Measurements from ENCODE around the gene CRB2. TPM values are rescaled to one million over a fixed set of nuclear protein-coding genes. Genes with fewer than 3 reads are reported as not detected.

CRB2 gene
- total RNA-seq, 1 donor from 2014 or later, result 5.3 TPM

DNA sequence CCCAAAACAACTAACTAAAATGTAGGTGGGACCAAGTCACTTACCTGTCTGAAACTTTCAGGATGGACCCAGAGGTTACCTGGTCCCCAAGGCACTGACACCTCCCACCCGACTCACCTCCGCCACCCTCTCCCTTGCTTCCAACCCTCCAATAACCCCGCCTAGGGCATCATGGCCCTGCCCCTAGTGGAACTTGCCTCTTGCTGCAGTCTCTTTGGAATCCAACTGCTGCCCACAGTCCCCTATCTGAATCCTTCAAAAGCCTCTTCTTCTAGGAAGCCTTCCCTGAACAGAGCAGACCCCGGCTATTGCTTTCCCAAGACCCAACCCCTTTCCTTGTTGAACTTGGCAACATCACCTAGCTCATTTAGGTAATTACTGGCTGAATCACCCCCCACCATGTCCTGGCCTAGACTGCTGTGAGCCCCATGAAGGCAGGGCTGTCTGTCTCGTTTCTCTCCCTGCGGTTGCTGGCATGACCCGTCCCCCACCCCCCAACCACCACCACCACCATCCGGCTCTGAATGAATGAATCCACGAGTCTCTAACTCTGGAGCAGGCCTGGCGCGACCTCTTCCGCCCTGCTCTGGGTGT, 9.4 kb downstream of the CRB2 start:
- no peak for DNase-seq

DNA sequence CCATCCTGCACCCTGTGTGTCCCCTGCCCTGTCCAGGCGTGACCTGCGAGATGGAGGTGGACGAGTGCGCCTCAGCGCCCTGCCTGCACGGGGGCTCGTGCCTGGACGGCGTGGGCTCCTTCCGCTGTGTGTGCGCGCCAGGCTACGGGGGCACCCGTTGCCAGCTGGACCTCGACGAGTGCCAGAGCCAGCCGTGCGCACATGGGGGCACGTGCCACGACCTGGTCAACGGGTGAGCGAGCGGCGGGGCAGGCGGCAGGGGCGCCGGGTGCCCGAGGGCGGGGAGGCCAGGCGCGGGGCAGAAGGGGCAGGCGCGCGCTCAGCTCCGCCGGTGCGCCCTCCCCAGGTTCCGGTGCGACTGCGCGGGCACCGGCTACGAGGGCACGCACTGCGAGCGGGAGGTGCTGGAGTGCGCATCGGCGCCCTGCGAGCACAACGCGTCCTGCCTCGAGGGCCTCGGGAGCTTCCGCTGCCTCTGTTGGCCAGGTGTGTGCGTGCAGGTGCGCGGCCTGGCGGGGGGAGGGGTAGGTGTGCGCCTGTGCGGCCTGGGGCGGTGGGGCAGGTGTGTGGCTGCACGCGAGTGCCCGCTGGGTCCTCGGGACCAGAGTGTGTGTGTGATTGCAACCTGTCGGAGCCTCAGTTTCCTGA, 10.0 kb downstream of the CRB2 start:
- no peak for DNase-seq

GRCh38 chr9:123368023-123368422, 12.0 kb downstream of the CRB2 start:
- no peak for DNase-seq

DNA sequence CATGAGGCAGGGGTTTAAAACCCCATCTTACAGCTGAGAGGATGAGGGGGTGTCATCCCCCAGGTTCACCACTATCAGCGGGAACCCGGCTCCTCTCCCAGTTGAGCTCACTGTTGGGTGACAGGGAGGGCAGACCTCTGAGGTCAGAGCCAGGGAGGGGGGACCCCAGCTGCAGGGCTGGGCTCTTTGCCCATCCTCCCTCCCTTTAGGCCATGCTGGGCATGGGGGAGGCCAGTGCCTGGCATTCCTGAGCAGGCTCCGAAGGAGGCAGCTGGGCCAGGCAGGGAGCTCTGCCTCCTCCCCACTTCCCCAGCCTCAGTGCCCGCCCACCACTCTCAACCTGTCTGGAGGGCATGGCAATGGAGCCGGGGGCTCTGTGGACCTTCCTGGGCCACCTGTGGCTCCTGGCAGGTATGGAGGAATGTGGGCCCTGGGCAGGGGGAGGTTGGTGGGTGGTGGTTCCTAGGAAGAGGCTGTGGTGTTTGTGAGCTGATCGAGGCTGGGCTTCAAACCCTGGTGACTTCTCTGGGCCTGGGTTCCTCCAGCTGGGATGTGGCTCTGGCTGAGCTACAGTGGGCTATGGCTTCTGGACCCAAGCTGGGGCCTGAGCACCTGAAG, 12.6 kb downstream of the CRB2 start:
- peak; percentile 50 for DNase-seq

GRCh38 chr9:123369296-123369695, 13.3 kb downstream of the CRB2 start:
- no peak for DNase-seq

GRCh38 chr9:123370108-123370507, 14.1 kb downstream of the CRB2 start:
- no peak for DNase-seq

GRCh38 chr9:123370526-123371227, 14.7 kb downstream of the CRB2 start:
- DNase-seq, result no peak

GRCh38 chr9:123371228-123371584, 15.2 kb downstream of the CRB2 start:
- no peak for DNase-seq

DNA sequence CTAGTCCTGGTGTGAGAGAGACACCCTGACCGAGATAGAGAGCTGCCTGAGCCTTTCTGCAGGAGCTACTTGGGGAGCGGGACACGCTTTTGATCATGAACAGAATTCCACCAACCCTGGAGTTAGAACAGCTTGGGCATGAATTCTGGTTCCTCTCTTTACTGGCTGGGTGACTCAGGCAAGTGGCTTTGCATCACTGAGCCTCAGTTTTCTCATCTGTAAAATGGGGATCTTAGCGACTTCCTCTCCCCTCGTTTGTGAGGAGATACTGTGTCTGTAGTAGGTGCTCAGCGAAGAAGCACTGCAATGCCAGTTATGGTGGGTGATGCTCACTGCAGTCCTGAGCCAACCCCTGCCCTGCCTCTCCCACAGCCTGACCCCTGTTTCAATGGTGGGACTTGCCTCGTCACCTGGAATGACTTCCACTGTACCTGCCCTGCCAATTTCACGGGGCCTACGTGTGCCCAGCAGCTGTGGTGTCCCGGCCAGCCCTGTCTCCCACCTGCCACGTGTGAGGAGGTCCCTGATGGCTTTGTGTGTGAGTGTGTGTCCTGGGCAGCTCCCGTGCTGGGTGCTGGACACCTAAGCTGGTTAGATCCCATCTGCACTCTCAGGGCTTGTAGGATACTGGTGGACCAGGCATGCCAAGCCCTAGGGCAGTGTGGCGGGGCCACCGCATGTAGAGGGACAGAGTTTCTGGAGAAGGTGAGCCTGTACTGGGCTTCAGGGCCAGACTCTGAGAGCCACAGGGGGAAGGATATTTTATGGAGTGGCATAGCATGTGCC, 16.0 kb downstream of the CRB2 start:
- no peak for DNase-seq

DNA sequence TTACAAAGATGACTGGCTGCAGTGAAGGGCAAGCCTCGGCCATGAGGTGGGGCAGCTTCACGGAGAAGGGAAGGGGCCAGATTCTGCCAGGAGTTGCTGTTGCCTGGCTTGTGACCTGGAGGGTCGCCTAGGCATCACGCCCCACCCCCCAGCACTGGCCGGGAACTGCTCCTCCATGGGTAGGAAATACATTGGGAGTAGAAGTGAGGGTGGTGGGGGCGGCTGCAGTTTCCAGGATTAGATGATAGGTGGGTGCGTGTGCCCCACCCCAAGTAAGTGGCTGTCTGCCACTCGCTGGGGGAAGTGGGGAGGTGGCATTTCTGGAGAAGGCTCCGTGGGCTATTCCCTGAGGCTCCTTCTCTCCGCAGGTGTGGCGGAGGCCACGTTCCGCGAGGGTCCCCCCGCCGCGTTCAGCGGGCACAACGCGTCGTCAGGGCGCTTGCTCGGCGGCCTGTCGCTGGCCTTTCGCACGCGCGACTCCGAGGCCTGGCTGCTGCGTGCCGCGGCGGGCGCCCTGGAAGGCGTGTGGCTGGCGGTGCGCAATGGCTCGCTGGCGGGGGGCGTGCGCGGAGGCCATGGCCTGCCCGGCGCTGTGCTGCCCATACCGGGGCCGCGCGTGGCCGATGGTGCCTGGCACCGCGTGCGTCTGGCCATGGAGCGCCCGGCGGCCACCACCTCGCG, 16.9 kb downstream of the CRB2 start:
- DNase-seq, result no peak

DNA sequence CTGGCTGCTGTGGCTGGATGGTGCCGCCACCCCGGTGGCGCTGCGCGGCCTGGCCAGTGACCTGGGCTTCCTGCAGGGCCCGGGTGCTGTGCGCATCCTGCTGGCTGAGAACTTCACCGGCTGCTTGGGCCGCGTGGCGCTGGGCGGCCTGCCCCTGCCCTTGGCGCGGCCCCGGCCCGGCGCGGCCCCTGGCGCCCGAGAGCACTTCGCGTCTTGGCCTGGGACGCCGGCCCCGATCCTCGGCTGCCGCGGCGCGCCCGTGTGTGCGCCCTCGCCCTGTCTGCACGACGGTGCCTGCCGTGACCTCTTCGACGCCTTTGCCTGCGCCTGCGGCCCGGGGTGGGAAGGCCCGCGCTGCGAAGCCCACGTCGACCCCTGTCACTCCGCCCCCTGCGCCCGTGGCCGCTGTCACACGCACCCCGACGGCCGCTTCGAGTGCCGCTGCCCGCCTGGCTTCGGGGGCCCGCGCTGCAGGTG, 17.5 kb downstream of the CRB2 start:
- no peak for DNase-seq

- no peak for DNase-seq
These were observed 17.9 kb downstream of the CRB2 start for GRCh38 chr9:123373946-123374345.

- DNase-seq, result no peak
These were observed 19.6 kb downstream of the CRB2 start for GRCh38 chr9:123375469-123376132.

DNA sequence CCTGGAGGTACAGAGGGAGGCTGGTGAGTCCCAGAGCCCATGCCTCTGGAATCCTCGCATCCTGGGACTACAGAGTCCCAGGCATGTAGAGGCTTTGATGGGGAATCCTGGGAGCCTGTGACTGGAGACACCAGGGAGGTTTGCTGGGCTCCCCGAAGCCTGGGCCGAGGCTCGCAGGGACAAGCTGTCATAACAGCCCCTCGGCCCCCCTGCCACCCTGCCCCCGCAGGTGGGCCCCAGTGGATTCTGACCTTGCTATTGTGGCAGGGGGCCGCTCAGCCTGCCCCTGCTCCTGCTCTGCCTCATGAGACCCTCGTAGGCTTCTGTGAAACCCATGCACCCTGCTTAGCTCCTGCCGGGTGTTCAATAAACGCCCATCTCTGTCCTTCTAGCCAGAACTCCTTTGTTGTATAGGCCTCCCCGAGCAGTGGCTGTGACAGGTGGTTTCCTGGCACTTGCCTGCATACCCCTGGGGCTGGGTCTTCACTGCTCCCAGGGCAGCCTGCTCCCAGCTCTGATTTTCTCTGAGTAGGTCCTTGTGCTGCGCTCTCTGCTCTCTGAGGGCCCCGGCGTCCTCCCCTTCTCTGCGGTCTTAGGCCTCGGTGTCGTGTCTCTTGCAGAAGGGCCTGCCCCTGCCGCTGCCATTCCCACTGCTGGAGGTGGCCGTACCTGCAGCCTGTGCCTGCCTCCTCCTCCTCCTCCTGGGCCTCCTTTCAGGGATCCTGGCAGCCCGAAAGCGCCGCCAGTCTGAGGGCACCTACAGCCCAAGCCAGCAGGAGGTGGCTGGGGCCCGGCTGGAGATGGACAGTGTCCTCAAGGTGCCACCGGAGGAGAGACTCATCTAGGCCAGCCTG, 20.4 kb downstream of the CRB2 start:
- DNase-seq, result no peak

- no peak for DNase-seq
These were observed 21.4 kb downstream of the CRB2 start for GRCh38 chr9:123377211-123377971.

DNA sequence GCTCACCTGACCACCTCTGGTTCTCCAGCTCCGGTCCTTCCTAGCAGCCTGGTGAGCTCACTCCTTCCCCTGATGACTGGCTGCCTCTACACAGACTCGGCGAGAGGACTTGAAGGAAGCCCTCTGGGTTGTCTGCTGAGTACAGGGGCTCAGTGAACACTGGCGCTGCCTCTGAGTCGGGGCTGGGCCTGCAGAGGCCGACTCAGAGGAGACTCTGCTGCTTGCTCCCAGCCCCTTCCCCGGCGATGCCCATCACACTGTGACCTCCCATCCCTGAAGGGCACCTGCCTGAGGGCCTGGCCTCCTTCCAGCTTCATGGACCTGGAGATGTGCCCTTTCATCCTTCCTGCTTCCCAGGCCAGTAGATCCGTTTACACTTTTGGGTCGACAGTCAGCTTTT, 22.0 kb downstream of the CRB2 start:
- no peak for DNase-seq

DNA sequence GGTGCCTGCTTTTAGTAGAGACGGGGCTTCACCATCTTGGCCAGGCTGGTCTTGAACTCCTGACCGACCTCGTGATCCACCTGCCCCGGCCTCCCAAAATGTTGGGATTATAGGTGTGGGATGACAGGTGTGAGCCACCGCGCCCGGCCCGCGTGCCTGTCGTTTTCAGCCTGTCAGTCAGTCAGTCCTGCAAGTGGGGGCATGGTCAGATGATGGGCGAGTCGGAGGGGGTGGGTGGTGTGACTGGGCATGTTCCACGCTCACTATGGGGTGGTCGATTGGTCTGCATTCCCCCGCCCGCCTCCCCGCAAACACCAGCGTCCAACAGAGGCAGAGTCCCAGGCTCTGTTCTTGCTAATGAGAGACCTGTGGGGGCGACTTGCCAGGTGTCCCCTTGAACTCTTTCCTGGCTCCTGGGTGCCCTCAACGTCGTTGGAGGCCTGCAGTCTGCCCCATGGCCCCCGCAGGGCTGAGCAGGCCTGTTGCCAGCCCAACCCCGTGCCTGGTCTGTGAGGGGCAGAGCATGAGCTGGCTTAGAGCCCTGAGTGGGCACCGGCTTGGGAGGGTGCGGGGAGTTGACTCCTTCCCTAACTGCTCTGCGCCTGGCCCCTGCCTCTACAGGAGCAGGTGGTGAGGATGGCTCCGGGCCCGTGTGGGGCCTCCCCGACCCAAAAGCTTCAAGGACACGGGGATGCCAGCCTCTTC, 23.1 kb downstream of the CRB2 start:
- DNase-seq, result no peak

DNA sequence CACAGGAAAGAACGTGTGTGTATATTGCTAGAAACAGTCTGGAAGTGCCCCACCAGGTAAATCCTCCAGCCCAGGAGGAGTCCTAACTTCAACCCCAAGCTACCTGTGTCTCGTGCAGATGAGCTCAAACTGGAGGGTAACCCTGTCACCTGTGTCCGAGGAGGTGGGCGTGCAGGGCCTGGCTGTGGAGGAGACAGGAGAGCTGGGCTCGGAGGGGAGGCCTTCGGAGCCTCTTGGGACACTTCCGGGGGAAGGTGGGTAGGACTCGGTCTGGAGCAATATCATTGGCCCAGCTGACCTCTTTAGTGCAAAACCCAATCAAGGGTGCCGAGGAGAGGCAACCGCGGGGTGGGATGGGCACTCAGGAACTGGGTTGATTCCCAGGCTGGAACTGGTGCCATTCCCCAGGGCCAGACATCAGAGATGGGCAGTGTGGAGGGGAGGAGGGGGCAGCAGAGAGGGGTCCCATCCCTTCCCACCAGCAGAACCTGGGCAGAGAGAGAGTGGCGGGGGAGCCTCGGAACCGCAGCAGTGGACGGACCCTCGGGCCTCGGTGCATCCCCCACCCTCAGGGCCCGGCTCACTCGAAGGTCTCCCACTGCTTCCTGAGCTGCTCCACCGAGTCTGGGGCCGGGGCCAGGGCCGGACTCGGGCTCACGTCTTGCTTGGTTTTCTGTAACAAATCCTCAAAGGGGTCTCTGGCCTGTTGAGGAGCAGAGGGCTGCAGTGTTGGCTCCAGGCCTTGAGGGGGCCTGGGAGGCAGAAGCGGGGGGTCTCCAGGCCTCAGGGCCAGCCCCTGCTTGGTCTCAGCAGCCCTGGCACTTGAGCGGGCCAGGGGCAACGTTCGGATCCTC, 25.1 kb downstream of the CRB2 start:
- no peak for DNase-seq

Measured in occipital lobe (tissue), 2 donors.